ENCODE measurements around the gene ZNF692.
"Not testable (repeated sequence)": the region's sequence is repeated elsewhere in the genome, so short reads cannot be mapped to it uniquely, and the experiment has no call there.

The ZNF692 gene

DNA sequence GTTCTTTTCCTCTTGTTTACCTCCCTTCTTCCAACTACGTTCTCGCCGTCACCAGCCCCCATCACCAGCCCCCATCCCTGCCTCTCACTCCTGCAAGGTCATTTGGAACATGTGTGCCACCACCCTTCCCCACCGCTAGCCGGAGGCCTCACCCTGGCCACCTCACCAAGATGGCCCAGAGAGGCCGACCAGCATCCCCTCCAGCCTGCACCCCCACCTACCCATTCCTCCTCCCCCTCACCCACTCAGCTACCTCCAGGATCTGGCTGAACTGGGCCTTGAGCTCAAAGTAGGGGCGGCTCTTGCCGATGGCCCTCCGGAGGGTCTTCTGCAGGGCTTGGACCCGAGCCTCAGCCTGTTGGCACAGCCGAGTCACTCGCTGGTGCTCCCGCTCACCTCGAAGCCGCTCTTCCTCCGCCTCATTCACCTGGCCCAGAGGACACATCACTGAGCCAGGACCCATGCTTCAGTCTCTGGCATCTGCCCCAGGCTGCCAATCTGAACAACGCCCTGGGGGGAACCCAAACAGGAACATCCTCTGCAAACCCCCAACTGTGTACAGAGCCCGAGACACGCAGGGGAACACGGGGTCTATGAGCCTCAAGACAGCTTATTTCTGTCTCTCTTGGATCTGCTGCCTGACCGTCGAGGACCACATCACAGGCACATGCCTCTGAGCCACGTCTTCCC, 46.0 kb downstream of the ZNF692 start:
- Mint-ChIP-seq H3K27ac (no peak overlapping the region), H3K9me3 (no peaks in the 10 kb centered on the region), H3K4me1 (peaks cover 32% of the 10 kb centered on the region), H3K36me3 (peaks cover 17% of the 10 kb centered on the region), H3K27me3 (no peaks in the 10 kb centered on the region), H3K4me3 (no peak overlapping the region)

DNA sequence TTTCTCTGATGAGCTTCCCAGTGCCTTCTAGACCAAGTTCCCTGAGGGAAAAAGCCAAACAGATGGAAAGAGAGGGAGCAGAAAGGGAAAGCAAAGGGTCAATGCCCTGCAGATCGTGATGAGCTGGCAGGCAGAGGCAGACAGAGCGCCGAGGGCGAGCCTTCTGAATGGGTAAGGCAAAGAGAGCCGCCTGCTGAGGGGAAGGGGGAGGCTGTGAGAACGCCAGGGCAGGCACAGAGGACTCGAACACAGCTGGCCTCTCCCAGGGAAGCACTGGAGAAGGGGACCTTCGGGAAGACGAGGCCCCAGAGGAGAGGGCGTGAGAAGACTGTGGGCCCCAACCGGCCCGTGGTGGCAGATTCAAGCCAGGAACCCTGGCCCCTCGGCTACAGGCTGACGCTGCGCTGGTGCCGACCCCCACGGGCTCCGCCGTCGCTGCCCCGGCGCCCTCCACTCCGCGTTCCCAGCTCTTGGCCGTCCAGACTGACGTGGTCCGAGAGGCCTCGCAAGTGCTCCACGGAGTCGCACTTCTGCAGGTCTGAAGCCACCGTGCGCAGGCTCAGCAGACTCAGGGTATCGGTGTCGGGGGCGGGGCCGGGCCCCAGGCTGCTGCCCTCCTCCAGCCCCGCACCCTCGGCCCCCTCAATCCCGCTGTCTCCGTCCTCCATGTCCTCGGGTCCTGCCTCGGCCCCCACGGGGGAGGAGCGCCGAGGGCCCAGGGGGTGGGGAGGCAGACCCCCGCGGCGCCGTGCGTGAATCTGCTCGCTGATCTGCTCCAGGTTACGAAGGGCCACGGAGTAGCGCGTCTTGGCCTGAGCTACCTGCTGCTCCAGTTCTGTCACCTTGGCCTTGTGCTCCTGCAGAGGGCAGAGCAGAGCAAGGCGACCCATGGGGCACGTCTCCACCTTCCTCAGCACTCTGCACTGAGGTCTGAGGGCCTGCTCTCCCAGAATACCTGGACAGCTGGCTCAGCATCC, 47.1 kb downstream of the ZNF692 start:
- Mint-ChIP-seq H3K27ac (no peak overlapping the region), H3K4me3 (no peak overlapping the region), H3K36me3 (peaks cover 17% of the 10 kb centered on the region), H3K9me3 (no peaks in the 10 kb centered on the region), H3K4me1 (peaks cover 21% of the 10 kb centered on the region), H3K27me3 (no peaks in the 10 kb centered on the region)

DNA sequence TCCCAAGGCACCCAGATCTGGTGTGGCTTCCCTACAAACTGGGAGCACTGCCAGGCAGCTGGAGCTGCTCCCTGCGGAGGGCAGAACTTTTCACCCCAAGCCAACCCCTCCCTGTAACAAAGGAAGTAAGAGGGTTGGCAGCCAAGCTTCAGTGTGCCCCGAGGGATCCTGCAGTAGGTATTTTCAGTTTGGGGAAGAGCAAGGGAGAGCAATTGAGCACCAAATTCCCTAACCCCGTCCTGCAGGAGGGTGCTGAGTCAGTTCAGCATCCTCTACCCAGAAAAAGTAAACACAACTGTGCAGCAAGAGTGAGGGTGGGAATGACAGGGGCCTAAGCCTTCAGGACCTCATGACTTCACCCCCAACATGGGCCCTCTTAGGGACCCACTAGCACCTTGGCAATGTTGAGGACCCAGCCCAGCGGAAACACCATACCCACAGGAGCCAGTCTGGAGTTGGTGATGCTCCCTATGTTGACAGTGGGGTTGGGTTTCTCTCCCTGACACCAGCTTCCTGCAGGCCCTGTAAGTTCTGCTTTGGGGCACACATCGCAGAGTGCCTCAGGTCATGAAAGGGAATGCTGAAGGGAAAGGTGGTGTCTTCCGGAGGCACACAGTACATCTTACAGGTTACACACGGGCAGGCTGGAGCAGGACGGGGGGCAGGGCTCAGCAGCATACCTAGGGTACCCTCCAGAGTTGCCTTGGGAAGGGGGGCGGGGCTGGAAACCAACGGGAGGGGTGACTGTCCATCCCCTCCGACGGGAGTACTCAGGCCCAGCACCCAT, 48.0 kb downstream of the ZNF692 start:
- Mint-ChIP-seq H3K9me3 (no peaks in the 10 kb centered on the region), H3K4me3 (no peak overlapping the region), H3K27ac (no peak overlapping the region), H3K4me1 (peaks cover 15% of the 10 kb centered on the region), H3K27me3 (no peaks in the 10 kb centered on the region), H3K36me3 (peaks cover 16% of the 10 kb centered on the region)

DNA sequence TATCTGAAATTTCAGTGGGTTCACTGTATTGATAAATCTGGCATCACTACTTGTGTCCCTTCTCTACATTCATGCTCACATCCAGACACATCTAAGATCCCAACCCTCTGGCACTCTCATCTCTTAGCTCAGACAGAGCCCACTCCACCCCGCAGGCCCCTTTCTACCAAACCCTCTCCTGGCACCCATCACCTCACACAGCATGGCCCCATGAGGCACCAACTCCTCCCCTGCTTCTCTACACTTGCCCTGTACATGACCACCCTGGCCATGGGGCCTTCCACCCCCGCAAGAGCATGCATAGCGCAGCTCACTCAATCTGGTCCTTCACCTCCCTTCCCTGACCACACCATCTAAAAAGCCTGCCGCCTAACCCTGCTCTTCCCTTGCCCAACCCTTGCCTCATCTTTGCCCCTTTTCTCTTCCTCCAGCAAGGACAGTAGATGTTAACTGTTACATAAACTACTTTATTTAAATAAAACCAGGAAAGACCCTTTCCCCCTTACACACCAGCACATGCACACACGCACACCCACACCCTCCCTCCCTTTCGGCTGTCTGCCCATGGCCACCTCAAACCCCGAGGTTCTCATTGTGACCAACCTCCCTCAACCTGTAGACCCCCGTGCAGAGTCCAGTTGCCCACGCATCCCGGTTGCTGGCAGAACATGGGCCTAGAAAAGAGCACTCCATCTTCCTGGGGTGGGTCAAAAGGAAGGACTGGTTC, 48.7 kb downstream of the ZNF692 start:
- Mint-ChIP-seq H3K4me1 (peaks cover 11% of the 10 kb centered on the region), H3K4me3 (no peak overlapping the region), H3K27ac (peak overlapping the region; percentile 10), H3K36me3 (peaks cover 10% of the 10 kb centered on the region), H3K9me3 (no peaks in the 10 kb centered on the region), H3K27me3 (no peaks in the 10 kb centered on the region)

DNA sequence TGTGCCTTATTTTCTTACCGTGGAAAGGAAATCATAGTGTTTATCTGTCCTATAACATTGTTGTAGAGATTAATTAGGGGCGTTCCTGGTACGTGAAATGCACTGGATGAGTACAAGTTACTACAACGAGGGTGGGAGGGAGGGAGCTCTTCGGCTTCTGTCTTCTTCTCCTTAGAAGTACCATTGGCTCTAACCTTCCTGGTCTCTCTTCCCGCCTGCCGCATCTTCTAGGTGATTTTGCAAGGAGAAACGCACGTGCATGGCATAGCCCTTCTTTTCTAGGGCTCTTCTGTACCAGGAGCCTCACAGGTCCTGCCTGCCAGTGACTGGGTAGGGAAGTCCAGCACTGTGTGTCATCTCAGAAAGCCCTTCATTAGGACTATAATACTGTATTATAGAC, 50.0 kb downstream of the ZNF692 start:
- no peaks in the 10 kb centered on the region for H3K27me3 Mint-ChIP-seq
- peaks cover 15% of the 10 kb centered on the region for H3K4me1 Mint-ChIP-seq
- H3K9me3 Mint-ChIP-seq = no peaks in the 10 kb centered on the region
- no peak overlapping the region for H3K4me3 Mint-ChIP-seq
- no peak overlapping the region for H3K27ac Mint-ChIP-seq
- H3K36me3 Mint-ChIP-seq = peaks cover 6% of the 10 kb centered on the region

DNA sequence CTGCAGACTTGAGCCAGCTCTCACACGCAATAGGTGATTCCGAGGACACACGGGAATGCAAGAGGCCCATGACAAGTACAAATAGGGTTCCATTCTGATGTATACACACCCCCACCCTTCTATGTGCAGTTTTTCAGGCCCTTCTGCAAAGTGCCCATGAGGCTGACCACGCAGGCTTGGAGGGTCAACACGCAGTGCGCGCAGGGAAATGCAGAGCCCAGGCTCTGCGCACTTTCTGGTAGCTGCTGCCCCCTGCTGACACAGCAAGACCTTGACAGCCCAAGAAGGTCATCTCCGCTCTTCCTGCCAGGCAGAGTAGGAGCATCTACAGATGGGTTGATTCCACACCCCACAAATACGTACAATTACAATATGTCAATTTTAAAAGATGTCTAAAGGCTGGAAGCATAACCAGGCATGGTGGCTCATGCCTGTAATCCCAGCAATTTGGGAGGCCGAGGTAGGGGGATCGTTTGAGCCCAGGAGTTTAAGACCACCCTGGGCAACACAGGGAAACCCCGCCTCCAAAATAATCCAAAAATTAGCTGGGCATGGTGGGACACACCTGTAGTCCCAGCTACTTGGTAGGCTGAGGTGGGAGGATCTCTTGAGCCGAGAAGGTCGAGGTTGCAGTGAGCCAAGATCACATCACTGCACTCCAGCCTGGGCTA, 51.7 kb downstream of the ZNF692 start:
- Mint-ChIP-seq H3K27me3 (no peaks in the 10 kb centered on the region), H3K4me3 (no peak overlapping the region), H3K27ac (no peak overlapping the region), H3K4me1 (peaks cover 15% of the 10 kb centered on the region), H3K9me3 (no peaks in the 10 kb centered on the region), H3K36me3 (peaks cover 2% of the 10 kb centered on the region)

DNA sequence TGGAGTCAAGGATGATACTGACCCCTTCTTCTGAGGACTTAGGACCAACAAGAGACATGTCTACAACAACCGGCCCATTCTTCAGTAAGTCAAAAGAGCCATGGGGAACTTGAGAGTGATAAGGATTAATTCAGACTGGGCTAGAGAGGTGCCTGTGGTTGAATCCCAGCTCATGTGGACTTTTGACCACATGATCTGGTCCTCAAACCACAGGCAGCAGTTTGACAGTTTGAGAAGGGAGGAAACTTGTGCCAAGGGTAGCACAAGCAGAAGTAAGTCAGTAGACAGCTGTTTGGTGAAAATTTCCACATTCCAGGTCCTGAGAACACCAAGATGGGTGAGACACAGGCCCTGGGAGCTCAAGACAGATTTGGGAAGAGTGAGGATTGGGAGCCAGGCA, 53.0 kb downstream of the ZNF692 start:
- Mint-ChIP-seq H3K4me1 (peaks cover 15% of the 10 kb centered on the region), H3K27me3 (peaks cover 3% of the 10 kb centered on the region), H3K4me3 (no peak overlapping the region), H3K36me3 (no peaks in the 10 kb centered on the region), H3K9me3 (no peaks in the 10 kb centered on the region), H3K27ac (no peak overlapping the region)

DNA sequence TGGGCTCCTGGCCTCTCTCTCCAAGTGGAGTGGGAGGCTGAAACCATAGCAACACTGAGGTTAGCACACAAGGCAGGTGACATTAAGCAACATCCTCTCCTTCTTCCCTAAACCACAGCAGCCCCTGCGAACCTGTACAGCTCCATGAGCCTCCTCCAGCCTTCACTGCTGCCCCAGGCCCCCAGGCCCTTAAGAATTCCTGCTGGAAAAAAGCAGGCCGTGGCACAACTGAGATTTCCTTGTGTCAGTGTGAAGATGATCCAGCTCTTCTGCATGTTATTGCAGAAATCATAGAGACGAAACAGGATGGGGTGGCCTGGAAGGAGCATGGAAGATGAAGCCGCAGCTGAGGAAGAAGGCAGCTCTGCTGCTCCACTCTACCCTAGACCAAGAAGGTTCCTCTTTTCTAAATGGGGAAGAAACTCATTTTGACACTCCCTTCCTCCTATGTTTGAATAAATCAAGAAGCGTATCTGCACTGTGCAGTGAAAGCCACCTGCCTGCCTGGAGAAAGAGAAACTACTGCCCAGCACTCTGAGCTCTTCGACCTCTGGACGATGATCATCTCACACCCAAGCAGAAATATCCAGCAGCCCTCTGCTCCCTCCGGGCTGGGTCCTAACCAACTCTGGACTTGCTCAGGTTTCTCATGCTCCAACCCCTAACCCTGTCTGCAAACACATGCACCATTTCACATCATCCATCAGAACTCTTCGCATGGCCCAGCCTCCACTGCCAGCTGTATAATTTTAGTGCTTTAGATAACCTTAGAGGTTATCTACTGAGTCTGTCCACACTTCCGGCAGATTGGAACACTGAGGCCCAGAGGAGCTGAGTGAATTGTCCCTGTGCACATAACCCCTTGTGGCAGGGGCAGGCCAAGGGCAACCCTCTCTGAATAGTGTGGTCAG, 53.9 kb downstream of the ZNF692 start:
- Mint-ChIP-seq H3K27ac (no peak overlapping the region), H3K27me3 (peaks cover 3% of the 10 kb centered on the region), H3K4me3 (no peak overlapping the region)

DNA sequence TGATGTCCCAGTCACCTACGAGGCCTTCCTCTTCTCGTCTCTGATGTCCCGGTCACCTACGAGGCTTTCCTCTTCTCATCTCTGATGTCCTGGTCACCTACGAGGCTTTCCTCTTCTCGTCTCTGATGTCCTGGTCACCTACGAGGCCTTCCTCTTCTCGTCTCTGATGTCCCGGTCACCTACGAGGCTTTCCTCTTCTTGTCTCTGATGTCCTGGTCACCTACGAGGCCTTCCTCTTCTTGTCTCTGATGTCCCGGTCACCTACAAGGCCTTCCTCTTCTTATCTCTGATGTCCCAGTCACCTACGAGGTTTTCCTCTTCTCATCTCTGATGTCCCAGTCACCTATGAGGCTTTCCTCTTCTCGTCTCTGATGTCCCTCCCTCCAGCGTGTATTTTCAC, 55.4 kb downstream of the ZNF692 start:
- not testable (repeated sequence) for H3K4me3 Mint-ChIP-seq, H3K36me3 Mint-ChIP-seq, H3K27ac Mint-ChIP-seq, H3K27me3 Mint-ChIP-seq, H3K9me3 Mint-ChIP-seq
- peaks cover 15% of the 10 kb centered on the region for H3K4me1 Mint-ChIP-seq

More for the DNA sequence above, 53.9 kb downstream of the ZNF692 start:
- H3K9me3 Mint-ChIP-seq = no peaks in the 10 kb centered on the region
- H3K4me1 Mint-ChIP-seq = peaks cover 15% of the 10 kb centered on the region
- no peaks in the 10 kb centered on the region for H3K36me3 Mint-ChIP-seq

DNA sequence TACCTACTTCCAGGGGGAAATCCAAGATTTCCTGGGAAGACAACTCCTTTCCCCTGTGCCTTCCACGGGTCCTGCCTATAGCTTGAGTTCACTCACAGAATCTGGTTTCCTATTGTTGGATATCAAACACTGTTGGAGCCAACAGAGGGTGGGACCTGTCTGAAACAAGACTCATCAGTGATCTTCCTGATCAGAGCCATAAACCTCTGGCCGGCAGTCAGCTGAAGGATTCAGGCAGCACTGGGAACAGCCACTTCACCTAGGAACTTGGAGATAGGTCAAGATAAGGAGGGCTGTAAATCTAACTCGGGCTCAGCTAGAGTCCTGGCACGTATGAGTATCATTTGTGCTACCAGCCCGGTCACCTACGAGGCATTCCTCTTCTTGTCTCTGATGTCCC, 56.4 kb downstream of the ZNF692 start:
- no peak overlapping the region for H3K4me3 Mint-ChIP-seq
- H3K27me3 Mint-ChIP-seq = peaks cover 6% of the 10 kb centered on the region

DNA sequence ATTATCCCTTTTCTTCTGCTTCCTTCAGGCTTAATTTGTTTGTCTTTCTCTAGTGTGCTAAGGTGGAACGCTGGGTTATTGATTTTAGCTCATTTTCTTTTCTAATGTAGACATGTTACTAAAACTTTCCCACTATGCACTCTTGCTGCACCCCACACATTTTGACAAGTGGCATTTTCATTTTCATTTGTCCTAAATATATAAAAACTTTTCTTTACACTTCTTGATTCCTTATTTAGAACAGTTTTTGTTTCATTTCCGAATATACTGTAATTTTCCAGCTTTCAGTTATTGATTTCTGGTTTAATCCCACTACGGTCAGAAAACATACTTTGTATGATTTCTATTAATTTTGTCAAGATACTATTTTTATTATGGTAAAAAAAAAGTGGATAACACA, 58.4 kb downstream of the ZNF692 start:
- Mint-ChIP-seq H3K36me3 (peaks cover 3% of the 10 kb centered on the region), H3K27ac (no peak overlapping the region), H3K27me3 (peaks cover 9% of the 10 kb centered on the region), H3K9me3 (no peaks in the 10 kb centered on the region), H3K4me3 (no peak overlapping the region), H3K4me1 (peaks cover 12% of the 10 kb centered on the region)

More for the DNA sequence above, 56.4 kb downstream of the ZNF692 start:
- peaks cover 15% of the 10 kb centered on the region for H3K4me1 Mint-ChIP-seq
- no peaks in the 10 kb centered on the region for H3K9me3 Mint-ChIP-seq
- H3K27ac Mint-ChIP-seq = no peak overlapping the region
- no peaks in the 10 kb centered on the region for H3K36me3 Mint-ChIP-seq

All from activated naive CD4-positive, alpha-beta T cell treated with anti-CD3 and anti-CD28 coated beads, Interleukin-2, amount 50 U/mL, for 24 hours (primary cell).